ENCODE data around the gene KLHDC9.
A peak's percentile ranks its signal among the peaks of the same experiment; 100 is the strongest.

Gene KLHDC9

DNA sequence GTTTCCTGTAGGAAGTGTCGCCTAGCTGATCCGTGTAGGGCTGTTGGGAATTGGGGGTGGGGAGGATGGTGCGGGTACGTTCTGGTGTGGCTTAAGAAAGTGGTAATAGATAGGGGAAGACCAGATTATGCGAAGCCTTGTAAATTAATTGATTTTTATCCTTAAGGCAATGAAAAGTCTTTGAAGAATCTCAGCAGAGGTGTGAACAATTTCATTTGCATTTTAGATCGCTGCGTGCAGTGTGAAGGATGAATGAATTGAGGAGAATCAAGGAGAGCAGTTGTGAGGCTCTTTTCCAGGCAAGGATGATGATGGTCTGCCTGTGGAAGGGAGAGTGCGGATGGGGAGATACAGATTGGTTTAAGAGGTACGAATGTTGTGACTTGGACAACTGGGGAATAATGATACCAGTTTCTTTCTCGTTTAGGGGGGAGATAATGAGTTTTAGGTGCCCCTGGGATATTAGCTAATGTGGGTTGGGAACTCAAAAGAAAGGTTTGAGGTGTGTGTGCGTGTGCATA lies 35.1 kb downstream of the KLHDC9 start:
- no peak for DNase-seq

DNA sequence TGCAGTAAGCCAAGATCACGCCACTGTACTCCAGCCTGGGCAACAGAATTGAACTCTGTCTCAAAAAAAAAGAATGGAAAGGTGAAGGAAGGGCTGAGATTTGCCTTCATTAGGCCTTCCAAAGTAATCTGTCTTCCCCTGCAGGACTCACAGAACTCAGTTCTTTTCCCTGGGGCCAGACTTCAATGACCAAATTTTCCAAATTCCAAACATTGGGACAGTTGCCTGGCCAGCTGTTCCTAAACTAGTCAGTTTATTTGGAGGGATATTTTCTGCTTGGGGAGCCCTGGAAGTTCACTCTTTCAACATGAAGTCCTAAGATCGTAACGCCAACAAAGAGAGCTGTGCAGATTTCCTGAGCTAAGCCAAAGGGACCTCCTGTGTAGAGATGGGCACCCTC lies 39.7 kb downstream of the KLHDC9 start:
- no peak for DNase-seq

DNA sequence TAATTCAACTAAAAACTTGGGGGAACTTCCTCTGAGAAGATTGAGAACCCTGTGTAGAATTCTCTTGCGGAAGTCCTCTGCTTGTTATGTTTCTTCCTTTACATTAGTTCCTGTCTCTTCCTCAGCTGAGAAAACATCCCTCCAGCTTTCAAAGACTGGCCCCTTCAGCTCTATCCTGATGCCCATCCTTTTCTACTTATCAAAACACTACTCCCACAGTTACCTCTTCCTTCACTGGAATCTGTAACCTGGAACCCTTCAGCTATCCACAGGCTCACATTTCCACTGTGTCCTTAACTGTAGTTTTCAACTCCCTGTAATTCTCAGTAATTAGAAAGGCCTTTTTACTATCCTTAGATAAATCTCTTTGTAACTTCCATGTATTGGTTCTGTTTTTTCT lies 40.3 kb downstream of the KLHDC9 start:
- no peak for DNase-seq

DNA sequence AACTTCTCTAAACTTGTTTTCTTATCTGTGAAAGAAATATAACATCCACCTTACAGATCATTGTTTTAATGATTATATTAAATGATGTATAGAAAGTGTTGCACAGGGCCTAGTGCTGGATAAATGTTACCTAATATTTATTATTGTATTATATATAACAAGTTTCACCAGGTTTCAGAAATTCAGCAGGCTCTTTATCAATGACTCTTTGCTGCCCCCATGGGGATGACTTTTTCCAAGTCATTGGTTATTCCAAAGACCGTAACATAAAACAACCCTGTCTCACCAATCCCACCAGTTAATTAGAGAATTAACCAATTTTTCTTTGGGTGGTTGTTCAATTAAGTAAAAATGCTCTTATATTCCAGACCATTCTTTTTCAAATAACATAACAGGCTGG lies 41.6 kb downstream of the KLHDC9 start:
- peak in 1 of 2 donors; percentile 19 for DNase-seq

DNA sequence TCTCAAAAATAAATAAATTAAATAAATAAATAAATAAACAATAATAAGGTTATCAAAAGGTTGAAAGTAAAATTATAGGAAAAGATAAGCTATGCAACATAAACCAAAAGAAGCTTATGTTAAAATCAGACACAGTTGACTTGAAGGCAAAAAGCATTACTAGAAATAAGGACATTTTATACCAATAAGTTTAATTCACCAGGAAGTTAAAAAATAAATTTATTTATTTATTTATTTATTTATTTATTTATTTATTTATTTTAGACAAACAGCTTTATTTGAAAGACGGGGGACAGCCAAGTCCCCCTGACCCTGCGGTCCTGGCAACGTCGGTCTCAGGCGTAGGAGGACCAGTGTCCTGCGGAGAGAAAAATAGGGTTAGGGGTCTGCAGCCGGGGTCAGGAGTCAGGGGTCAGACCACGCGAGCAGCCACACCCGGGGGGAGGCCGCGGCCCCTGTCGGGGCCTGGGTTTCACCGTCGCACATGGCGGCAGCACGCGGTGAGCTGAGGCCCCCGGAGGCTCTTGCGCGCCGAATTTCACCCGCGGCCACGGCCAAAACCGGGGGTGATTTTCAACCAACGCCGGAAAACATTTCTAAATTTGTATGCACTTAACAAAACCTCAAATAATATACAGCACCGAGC lies 42.7 kb downstream of the KLHDC9 start:
- DNase-seq, result no peak

DNA sequence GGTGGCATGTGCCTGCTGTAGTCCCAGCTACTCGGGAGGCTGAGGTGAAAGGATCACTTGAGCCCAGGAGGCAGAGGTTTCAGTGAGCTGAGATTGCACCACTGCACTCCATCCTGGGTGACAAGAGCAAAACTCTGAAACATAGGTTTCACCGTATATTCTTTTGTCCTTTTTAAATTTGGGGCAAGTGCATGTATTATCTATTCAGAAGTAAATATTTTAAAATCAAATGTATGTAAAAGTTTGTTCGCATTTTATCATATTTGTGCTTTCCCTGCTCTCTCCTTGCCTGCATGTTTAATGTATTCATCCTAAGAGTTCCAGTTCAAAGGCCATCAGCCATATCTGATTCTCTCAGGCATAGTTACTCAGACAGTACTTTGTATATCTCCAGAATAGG lies 47.7 kb downstream of the KLHDC9 start:
- DNase-seq, result no peak
